CD1c-positive myeloid dendritic cell (primary cell): ENCODE results near the gene ZNF471.

Experiments used
- DNase-seq: peaks from one replicate; pipeline ENCODE4 v3.0.0-alpha.2; 2016; ENCODE audit errors: extremely low spot score

Gene ZNF471

DNA sequence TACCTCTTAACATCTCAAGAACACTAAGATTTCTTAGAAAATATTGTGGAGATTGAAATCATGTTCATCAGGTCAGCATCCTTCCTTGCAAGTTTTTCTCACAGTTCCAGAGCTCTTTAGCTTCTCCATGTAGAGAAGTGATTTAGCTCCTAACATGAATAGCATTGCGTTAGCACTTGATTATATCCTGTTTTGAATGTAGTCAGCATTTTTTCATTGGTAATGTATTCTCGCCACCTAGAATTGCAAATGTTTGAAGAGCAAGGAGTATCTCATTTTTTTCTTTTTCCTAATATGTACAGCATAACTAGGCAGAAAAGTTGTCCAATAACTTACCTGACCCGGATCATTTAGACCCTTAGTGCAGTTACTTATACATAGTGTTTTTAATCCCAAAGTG, 66.3 kb downstream of the ZNF471 start:
- DNase-seq: no peak

DNA sequence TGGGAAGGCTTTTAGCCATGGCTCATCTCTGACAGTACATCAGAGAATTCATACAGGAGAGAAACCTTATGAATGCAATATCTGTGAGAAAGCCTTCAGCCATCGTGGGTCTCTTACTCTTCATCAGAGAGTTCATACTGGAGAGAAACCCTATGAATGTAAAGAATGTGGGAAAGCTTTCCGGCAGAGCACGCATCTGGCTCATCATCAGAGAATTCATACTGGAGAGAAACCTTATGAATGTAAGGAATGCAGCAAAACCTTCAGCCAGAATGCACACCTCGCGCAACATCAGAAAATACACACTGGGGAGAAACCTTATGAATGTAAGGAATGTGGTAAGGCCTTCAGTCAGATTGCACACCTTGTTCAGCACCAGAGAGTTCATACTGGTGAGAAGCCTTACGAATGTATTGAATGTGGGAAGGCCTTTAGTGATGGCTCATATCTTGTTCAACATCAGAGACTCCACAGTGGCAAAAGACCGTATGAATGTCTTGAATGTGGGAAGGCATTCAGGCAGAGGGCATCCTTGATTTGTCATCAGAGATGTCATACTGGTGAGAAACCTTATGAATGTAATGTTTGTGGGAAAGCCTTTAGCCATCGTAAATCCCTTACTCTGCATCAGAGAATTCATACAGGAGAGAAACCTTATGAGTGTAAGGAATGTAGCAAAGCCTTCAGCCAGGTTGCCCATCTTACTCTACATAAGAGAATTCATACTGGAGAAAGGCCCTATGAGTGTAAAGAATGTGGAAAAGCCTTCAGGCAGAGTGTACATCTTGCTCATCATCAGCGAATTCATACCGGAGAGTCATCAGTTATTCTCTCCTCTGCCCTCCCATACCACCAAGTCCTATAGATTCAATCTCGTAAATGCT, 70.3 kb downstream of the ZNF471 start:
- DNase-seq: no peak
